Right ventricle myocardium inferior (tissue), 1 donor: ENCODE measurements around the gene TERC. TPM values are rescaled to one million over a fixed set of nuclear protein-coding genes. Genes with fewer than 3 reads are reported as not detected.
A peak's percentile ranks its signal among the peaks of the same experiment; 100 is the strongest.

ENCODE experiments used
- ATAC-seq: fragments of 200-7000 bp; cut with Tn5 transposase; one replicate; pipeline ENCODE4 v1.9.1; 2020; ENCODE audit warnings: mild to moderate bottlenecking, moderate library complexity
- DNase-seq: peaks from one replicate; pipeline ENCODE4 v3.0.0; 2021; ENCODE audit errors: missing footprints
- intact Hi-C: fragments of 100-400 bp; cut with DNase I; formaldehyde crosslinking; loops from one replicate; pipeline ENCODE4 v1.11.0; 2022
- long read RNA-seq: library from polyadenylated mRNA; unstranded; transcript quantifications from one replicate; pipeline ENCODE4 v2.0.0, GENCODE V29; 2021
- total RNA-seq: library from RNA; stranded (reverse); fragmentation: NEBNext Ultra II Directional; extraction: Animal tissue kit (Norgen Biotek cat#: 25700); gene quantifications from one replicate; pipeline ENCODE4 v1.2.1, GENCODE V29; 2021
- donor health status: DM: no; HTN: yes; CAD: no; lungs with severe emphysema.

The TERC gene
- 2.6 TPM for total RNA-seq
- long read RNA-seq = 0 reads

DNA sequence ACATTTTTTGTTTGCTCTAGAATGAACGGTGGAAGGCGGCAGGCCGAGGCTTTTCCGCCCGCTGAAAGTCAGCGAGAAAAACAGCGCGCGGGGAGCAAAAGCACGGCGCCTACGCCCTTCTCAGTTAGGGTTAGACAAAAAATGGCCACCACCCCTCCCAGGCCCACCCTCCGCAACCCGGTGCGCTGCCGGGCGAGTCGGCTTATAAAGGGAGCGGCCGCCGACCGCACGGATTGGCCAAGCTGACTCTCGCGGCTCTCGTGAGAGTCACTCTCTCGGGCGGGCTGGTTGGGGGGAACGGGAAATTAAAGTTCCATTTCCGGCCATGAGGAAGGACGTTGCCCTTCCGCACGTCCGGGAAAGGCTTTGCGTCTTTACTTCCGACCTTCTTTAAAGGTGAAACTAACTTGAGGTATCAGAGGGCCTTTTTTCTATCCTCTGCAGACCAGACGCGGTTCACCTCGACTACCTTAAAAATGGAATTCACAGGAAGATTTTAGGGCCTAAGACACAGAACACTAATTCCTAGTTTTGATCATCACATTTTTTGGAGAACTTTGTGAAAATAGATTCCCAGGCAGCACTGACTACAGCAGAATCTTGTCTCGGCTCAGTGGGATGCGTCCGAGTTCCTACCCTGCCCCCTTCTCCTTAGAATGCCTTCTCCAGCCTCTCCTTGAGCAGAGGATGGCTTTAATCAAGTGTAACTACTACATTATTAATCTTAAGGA lies at the start of gene TERC:
TERC (minus strand) TSS at position 179 of the 731 bp plus-strand sequence.
- DNase-seq (peak; percentile 95), ATAC-seq (peak; percentile 96)
- intact Hi-C loops = loop anchor here (10.0 kb wide), 1 partner anchor 620 kb away; no protein-coding TSS in a partner anchor

DNA sequence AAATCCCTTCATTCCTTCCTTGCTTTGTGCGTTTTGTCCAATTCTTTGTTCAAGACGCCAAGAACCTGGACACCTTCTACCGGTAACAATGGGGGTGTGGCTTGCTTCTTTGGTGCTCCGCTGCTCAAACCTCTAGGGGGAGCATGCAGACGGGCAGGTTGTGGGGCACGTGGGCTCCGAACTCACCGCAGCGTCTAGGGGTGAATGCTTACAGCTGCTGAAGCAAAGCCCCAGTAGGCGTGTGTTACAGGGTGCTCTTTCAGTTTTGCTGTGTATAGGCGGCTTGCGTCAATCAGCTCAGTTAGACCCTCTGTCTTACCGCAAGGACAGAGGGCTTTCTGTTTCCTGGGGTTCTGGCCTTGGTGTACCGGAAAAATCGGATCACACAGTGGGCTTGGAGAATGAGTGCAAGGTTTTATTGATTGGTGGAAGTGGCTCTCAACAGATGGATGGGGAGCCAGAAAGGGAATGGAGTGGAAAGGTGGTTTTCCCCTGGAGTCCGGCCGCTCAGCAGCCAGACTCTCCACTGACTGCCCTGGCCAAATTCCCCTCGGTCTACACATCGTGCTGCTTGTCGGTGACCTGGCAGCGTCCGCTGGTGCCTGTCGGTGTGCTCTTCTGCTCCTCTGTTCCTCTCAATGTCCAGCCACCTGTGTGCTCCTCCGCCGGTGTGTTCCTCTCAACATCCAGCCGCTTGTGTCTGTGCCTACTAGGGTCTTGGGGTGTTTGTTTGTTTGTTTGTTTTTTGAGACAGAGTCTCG lies 49.1 kb upstream of the TERC start:
- ATAC-seq (no peak), DNase-seq (no peak)
- intact Hi-C loops = no loop called here

DNA sequence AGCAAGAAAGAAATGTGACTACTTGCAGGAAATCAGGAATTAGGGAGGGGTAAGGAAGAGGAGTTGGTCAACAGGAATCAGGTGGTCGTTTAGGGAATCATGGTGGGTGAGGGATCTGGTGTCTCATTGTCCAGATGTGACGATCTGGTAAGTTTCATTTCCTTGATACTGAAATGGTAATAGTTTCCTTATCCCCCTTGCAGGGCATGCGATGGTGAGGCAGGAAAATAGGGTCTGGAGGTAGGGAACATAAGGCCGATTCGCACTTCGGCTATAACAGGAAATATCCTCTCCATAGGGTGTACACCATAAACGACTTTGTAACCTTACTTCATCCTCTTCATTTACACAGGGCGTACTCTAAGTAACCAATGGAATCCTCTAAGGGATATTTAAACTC lies 48.4 kb upstream of the TERC start:
- DNase-seq = no peak
- intact Hi-C loops = no loop called here
- ATAC-seq = no peak

DNA sequence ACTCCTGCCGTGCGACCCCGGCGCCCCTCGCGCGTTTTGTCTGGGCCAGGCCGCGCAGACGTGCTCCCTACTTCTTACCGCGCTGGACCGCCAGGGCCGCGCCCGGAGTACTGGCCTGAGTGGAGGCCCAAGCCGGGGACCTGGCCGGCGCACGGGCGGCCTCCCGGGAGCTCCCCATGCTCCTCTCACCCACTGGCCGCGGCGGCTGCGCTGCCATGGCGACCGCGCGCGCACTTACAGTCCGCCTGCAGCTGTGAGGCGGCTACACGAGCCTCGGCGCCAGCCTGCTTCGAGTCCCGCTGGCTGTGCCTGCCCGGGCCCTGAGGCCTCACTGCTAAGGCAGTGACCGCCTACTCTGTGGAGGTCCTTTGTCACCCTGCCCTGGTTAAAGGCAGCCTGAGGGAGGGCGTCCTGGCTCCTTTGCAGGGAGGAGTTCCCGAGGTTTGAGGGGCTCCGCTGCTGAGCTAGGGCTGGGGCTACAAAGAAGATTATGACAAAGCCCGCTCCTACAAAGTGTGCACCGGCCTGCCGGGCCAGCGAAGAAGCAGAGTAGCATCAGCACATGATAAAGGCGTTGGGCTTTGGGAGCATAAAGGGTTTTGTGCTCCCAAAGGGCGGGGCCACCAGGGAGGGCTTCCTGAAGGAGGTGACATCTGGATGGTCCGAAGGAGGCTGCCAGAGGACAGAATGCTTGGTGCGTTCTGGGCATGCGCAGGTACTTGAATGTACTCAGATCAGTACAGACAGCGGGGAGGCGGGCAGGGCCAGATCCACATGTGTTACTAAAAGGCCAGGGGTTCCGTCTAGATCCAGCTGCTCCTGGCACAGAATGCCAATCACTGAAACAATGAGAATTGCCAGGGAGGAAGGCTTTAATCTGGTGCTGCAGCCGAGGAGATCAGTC lies 47.7 kb upstream of the TERC start, which contains the start of the genes LRRC34 and LRRIQ4:
LRRC34 (minus strand) TSS at position 573 of the 904 bp plus-strand sequence; CDS start at position 217, 356 bp downstream.
LRRIQ4 (plus strand) TSS at position 539 of the 904 bp plus-strand sequence. CDS start 9,052 bp downstream, outside the sequence.
- intact Hi-C loops = no loop called here
- DNase-seq (peak; percentile 93), ATAC-seq (peak; percentile 93)

DNA sequence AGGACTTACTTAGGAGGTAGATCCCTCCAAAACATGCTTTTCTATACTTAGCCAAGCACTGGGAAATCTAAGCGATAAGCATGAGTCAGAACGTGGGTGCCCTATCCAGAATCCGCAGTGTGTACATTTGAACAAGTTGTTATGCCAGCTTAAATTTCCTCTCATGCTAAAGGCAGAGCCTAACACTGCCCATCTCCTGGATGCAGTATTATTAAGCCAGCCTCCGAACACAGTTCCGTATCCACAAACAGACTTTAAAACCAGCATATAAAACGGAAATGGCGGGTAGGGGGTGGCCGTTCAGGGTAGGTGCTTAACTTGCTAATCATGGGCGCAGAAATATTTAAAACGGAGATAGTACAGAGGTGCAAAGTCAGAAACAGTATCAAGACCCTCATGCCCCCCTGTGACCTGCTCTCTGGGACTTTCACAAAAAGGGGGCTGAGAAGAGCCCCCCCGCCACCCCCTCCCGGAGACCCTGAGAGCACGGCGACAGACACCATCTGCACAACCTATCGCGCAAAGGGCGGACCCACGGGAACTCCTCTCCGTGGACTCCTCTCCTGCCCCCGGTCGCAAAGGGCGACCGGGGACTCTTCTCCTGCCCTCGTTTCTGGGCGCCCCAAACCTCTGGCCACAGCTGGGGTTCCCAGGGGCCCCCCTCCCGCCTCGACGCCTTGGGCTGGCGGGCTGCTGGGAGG lies 46.9 kb upstream of the TERC start:
- ATAC-seq = peak; percentile 53
- DNase-seq = no peak
- intact Hi-C loops = no loop called here

DNA sequence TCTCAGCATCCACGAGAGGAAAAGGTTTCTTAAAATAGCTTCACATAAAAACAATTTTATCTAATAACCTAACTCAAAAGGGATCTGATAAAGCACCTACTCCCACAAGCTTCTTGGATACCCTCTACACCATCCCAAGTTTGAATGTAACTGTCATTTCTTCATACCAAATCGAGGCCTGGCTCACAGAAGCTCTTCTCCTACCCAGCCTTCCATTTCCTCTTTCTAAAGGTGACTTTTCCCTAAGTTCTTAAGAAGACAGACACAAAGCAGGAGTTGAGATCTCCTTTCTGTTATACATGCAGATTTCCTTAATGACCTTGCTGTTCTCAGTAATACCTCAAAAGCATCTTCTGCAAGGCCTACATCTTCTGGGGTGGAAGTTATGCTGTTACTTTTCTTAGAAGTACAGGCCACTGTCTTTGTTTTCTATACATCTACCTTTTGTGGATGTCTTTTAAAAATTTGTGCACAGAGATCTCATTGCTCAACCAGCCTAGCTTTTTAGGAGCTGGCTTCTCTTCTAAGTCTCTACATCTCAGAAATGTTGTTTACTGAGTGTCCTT lies 44.5 kb upstream of the TERC start:
- intact Hi-C loops = no loop called here
- DNase-seq = no peak
- ATAC-seq = no peak

DNA sequence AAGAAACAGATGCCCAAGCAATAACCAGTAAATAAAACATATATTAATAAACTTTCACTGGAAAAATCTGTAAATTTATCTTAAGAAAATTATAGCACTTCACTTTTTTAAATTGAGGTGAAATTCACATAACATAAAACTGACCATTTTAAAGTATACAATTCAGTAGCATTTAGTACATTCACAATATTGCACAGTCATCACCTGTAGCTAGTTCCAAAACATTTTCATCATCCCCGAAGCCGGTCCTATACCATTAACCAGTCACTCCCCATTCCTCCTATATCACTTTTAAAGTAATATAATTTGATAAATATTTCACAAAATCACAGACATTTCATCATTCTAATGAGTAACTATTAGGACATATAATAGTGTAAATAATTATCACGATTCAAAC lies 39.8 kb upstream of the TERC start:
- intact Hi-C loops = no loop called here
- DNase-seq = no peak
- ATAC-seq = no peak

DNA sequence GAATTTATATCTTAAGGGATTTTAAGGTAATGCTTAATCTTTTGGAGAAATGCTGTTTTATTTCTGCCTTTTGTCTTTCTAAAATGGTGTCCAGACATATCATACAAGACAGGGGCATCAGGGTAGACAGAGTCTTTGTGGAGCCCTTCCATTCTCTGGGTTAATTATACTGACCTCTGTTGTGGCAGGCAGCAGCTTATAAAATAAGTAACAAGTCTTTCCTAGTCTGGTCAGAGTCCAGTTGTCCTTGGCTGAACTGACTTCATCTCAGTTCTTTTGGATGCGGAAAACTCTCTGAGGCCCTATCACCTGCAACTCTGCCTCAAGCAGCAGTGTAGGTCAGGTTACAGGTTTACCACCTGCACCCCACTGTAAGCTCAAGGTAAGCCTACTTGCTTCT lies 27.5 kb upstream of the TERC start:
- no peak for ATAC-seq
- intact Hi-C loops = no loop called here
- DNase-seq = no peak

DNA sequence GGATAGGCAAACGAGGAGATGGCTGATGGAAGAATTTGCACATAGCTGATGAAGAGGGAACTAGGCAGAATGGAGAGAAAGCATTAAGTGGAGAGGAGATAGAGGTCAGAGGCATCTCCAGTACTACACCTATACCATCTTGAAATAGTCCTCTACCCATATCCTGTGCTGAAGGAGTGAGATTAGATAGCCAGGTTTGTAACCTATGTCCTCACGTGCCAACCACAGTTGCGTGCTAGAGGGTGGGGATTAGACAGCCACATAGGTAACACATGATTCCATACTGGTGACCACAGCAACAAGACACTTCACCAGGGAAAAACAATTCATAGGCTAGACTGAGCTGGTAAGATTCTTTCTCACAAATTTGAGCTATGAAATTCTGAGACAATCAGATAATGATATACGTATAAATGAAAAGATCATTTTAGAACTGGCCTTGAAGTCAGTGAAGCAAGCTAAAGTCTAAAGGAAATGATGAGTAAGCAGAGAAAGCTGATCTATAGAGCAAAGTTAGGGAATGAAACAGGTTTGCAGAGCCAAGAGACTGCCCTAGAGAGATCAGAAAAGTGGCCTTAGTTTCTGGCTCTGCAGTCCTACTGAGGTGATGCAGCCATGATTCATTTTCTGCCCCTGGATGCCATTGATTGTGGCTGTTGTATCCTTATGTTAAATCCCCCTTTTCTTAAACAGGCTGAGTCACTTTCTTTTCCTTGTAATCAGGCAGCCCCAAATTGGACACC lies 26.0 kb upstream of the TERC start:
- intact Hi-C loops = no loop called here
- ATAC-seq (no peak), DNase-seq (no peak)

DNA sequence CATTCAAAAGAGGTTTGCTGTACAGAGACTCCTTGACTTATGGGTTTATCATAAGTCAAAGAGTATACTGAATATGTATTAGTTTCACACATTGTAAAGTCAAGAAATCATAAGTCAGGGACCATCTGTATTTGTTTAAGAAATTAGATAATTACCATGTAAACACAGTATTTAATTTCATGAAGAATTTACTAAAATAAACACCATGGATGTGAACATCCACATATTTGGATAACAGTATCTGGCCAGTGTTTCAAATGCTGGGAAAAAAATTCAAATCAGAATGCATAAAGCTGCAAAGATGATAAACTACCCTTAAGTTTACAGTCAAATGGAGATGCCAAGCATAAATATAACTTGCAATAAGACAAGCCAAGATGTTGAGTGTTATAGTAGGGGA lies 25.4 kb upstream of the TERC start:
- ATAC-seq = no peak
- DNase-seq = no peak
- intact Hi-C loops = no loop called here

DNA sequence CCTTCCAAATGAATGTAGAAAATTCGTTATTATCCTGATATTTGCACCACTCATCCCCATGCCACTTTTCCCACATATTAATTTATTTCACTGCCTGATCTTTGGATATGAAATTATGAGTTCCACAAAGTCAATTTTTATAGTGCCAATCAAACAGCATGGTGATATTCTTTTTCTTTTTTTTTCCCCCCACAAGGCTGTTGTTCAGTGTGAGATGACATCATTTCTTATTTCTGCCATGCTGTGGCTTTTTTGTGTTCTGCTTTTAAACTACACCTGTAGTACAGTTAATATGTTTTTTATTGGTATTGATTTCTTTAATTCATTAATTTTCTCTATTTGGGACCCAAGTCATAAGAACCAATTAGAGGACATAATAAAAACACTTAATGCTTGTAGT lies 22.9 kb upstream of the TERC start:
- ATAC-seq (no peak), DNase-seq (no peak)
- intact Hi-C loops = no loop called here

DNA sequence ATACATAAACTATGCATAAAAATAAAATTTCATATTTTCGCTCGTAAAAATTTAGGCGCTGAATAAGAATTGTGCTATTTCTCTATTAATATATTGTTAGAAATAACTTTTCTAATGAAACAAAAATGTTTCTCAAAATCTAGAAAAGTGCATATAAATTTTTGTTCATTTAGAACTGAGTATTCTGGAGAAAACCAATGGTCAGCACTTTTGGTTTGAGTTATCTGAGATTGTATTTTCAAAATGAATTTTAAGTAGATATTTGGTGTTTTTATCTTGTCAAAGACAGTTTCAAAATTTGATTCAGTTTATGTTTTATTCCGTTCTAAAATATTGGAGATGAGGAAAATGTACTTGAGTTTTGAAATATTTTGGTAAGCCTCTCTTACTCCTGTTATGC lies 22.3 kb upstream of the TERC start:
- DNase-seq (no peak), ATAC-seq (no peak)

DNA sequence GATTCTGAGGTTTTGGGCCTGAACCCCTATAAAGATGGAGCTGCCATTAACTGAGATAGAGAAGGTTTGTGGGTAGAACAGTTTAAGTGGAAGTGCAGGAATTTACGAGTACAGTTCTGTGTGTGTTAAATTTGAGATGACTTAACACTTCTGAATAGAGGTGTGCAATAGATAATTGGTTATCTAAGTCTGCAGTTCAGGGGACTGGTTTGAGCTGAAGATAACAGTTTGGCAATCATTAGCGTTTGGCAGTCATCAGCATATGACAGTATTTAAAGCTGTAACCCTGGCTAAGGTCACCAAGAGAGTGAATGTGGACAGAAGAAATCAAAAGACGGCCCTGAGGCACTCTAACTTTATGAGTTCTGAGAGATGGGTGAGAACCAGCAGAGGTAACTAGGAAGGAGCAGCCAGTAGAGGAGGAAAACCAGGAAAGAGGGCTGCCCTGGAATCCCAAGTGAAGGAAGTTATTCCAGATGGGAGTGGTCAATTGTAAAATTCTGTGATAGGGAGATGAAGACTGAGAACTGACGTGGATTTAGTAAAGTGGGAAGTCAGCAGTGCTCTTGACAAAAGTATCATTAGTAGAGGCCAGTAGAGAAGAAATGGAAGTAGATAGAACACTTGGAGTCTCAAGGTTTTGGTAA lies 16.5 kb upstream of the TERC start:
- intact Hi-C loops = no loop called here
- no peak for ATAC-seq

More for the DNA sequence above, 22.3 kb upstream of the TERC start:
- intact Hi-C loops = no loop called here

DNA sequence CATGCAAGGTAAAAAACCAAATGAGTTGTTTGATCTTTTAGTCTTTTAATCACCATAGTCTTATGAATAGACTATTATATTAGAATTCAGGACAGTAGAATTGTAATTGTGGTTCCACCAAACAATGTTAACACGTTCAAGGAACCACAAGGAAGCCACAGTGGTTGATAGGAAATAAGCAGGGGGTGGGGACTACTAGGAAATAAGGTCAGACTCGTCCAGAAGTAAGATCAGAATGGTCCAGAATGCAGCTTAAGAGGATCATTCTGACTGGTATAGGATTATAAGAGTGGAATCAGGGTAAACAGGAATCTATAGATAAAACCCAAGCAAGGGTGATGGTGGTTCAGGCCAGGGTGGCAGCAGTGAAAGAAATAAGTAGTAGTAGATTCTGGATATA lies 15.9 kb upstream of the TERC start:
- no peak for ATAC-seq
- no peak for DNase-seq
- intact Hi-C loops = no loop called here

More for the DNA sequence above, 16.5 kb upstream of the TERC start:
- no peak for DNase-seq

DNA sequence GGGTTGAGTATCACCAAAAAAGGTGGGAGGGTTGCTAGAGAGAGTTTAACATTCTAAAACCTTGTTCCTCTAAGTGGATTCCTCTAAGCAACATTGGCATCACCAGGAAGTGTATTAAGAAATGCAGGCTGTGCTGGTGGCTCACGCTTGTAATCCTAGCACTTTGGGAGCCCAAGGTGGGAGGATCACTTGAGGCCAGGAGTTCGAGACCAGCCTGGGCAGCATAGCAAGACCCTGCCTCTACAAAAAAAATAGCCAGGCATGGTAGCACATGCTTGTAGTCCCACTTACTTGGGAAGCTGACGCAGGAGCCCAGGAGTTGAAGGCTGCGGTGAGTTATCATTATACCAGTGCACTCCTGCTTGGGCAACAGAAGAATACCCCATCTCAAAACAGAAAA lies 13.0 kb upstream of the TERC start:
- DNase-seq (no peak), ATAC-seq (no peak)
- intact Hi-C loops = loop anchor here (10.0 kb wide), 1 partner anchor 187 kb away; the partner anchor contains the start of gene SEC62

DNA sequence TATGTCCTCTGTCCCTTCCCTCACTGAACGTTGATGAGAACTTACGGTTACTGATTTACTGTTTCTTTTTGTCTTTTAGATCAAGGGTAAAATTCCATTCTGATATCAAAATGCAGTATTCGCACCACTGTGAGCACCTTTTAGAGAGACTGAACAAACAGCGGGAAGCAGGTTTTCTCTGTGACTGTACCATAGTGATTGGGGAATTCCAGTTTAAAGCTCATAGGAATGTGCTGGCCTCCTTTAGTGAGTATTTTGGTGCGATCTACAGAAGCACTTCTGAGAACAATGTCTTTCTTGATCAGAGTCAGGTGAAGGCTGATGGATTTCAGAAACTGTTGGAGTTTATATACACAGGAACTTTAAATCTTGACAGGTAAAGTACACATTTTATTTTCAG lies 9.3 kb upstream of the TERC start:
- ATAC-seq (no peak), DNase-seq (no peak)
- intact Hi-C loops = loop anchor here (10.0 kb wide), 1 partner anchor 191 kb away; the partner anchor contains the start of gene SEC62
